Smooth muscle cell (in vitro differentiated cells): Measurements from ENCODE around the gene SCN8A. TPM values are rescaled to one million over a fixed set of nuclear protein-coding genes. Genes with fewer than 3 reads are reported as not detected.

Source experiments
- DNase-seq: peaks from one replicate; lab custom pipeline; 2025; ENCODE audit not compliant: unreplicated experiment; lab: John Stamatoyannopoulos, UW
- H2AFZ ChIP-seq: fragments of 200-600 bp; sonication (generic); 2 replicates; pipeline ENCODE4 v1.6.0; 2016; ENCODE audit warnings: antibody characterized with exemption, low read depth, mild to moderate bottlenecking
- H3F3A ChIP-seq: fragments of 200-600 bp; sonication (generic); 2 replicates; pipeline ENCODE4 v1.6.0; 2017; ENCODE audit warnings: antibody characterized with exemption, low read depth
- H3K27ac ChIP-seq: fragments of 200-600 bp; sonication (generic); 2 replicates; pipeline ENCODE4 v1.5.1; 2016; ENCODE audit warnings: low read depth, mild to moderate bottlenecking
- H3K27me3 ChIP-seq: fragments of 200-600 bp; sonication (generic); 2 replicates; pipeline ENCODE4 v1.6.1; 2016; ENCODE audit warnings: low read depth, mild to moderate bottlenecking
- H3K36me3 ChIP-seq: fragments of 200-600 bp; sonication (generic); 2 replicates; pipeline ENCODE4 v1.5.1; 2016; ENCODE audit warnings: low read depth
- H3K4me1 ChIP-seq: fragments of 200-600 bp; sonication (generic); 2 replicates; pipeline ENCODE4 v1.5.1; 2016; ENCODE audit warnings: low read depth
- H3K4me2 ChIP-seq: fragments of 200-600 bp; sonication (generic); 2 replicates; pipeline ENCODE4 v1.6.0; 2016; ENCODE audit warnings: mild to moderate bottlenecking
- H3K4me3 ChIP-seq: fragments of 200-600 bp; sonication (generic); 2 replicates; pipeline ENCODE4 v1.5.1; 2016; ENCODE audit warnings: mild to moderate bottlenecking
- H3K79me2 ChIP-seq: fragments of 200-600 bp; sonication (generic); 2 replicates; pipeline ENCODE4 v1.6.0; 2016; ENCODE audit warnings: low read depth, mild to moderate bottlenecking
- H3K9ac ChIP-seq: fragments of 200-600 bp; sonication (generic); 2 replicates; pipeline ENCODE4 v1.6.0; 2016; ENCODE audit warnings: low read depth
- H3K9me3 ChIP-seq: fragments of 200-600 bp; sonication (generic); replicated peaks from 2 replicates; pipeline ENCODE4 v1.5.1; 2016; ENCODE audit warnings: low read depth
- H4K20me1 ChIP-seq: fragments of 200-600 bp; sonication (generic); 2 replicates; pipeline ENCODE4 v1.6.0; 2016; ENCODE audit warnings: low read depth
- WGBS: methylation state at CpG from one replicate; pipeline ENCODE4 v1.1.7; 2016; ENCODE audit warnings: low lambda C conversion rate; 5-methylcytosine and 5-hydroxymethylcytosine counted together
- polyA plus RNA-seq: library from polyadenylated mRNA; unstranded; fragments of >200 nt; fragmentation: Nextera tagmentation; extraction: Ambion mirVana; gene quantifications from 2 replicates; pipeline ENCODE4 v1.2.1, GENCODE V29; 2016
- total RNA-seq: library from RNA; depleted of rRNA; stranded (reverse); fragments of >200 nt; gene quantifications from 2 replicates; pipeline ENCODE4 v1.2.3, GENCODE V29; 2014
- TF ChIP-seq, protein P1 (sequence below): fragments of 200-600 bp; sonication (generic); IDR thresholded peaks from 2 replicates; pipeline ENCODE4 v1.5.1; 2017; ENCODE audit warnings: borderline replicate concordance, mild to moderate bottlenecking, antibody characterized with exemption; ENCODE audit not compliant: insufficient read depth, poor library complexity, severe bottlenecking

SCN8A gene
- total and polyA plus RNA-seq, 2 experiments from 2014 or later, result 0.38 to 4.5 TPM

GRCh38 chr12:51759695-51760094 is 168.7 kb downstream of the SCN8A start:
- no peaks in the 10 kb centered on the region for H4K20me1 ChIP-seq
- H3K4me2 ChIP-seq, result no peak overlapping the region
- no peaks in the 10 kb centered on the region for H3K9me3 ChIP-seq
- TF ChIP-seq, protein P1, sequence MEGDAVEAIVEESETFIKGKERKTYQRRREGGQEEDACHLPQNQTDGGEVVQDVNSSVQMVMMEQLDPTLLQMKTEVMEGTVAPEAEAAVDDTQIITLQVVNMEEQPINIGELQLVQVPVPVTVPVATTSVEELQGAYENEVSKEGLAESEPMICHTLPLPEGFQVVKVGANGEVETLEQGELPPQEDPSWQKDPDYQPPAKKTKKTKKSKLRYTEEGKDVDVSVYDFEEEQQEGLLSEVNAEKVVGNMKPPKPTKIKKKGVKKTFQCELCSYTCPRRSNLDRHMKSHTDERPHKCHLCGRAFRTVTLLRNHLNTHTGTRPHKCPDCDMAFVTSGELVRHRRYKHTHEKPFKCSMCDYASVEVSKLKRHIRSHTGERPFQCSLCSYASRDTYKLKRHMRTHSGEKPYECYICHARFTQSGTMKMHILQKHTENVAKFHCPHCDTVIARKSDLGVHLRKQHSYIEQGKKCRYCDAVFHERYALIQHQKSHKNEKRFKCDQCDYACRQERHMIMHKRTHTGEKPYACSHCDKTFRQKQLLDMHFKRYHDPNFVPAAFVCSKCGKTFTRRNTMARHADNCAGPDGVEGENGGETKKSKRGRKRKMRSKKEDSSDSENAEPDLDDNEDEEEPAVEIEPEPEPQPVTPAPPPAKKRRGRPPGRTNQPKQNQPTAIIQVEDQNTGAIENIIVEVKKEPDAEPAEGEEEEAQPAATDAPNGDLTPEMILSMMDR, result no peak
- H3K36me3 ChIP-seq, result no peaks in the 10 kb centered on the region
- no peaks in the 10 kb centered on the region for H3K79me2 ChIP-seq
- H3F3A ChIP-seq, result no peaks in the 10 kb centered on the region
- no peak overlapping the region for H3K27ac ChIP-seq
- H3K4me1 ChIP-seq, result no peaks in the 10 kb centered on the region
- H2AFZ ChIP-seq, result no peak overlapping the region
- no peak overlapping the region for H3K9ac ChIP-seq
- H3K4me3 ChIP-seq, result no peak overlapping the region
- no peak for DNase-seq
- H3K27me3 ChIP-seq, result no peaks in the 10 kb centered on the region

DNA sequence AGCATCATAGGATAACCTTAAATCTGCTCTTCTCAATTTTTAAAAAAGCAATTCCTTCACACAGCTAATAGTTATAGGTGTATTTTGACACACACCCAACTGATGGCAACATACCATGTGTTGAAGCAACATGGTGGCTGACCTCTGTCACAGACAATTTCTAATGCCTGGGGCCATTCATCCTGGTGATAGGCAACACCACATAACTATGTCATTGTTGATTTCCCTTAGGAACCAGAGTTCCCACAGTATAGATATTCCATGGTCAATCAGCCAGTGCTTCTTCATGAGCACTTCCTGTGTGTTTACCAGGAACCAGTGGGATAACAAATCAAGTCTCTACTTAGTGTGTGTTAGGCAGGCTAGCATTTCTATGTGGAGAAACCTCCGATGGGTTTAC is 169.2 kb downstream of the SCN8A start:
- Histone ChIP-seq H3K79me2 (no peaks in the 10 kb centered on the region), H3K27ac (no peak overlapping the region), H3K27me3 (no peaks in the 10 kb centered on the region), H3F3A (no peaks in the 10 kb centered on the region), H3K36me3 (no peaks in the 10 kb centered on the region), H3K9me3 (no peaks in the 10 kb centered on the region), H4K20me1 (no peaks in the 10 kb centered on the region), H3K4me1 (no peaks in the 10 kb centered on the region), H3K4me3 (no peak overlapping the region), H2AFZ (no peak overlapping the region), H3K9ac (no peak overlapping the region), H3K4me2 (no peak overlapping the region)
- no peak for DNase-seq
- TF ChIP-seq, protein P1, result no peak
- 97% methylated on average over 1 of the region's 1 CpG for WGBS

DNA sequence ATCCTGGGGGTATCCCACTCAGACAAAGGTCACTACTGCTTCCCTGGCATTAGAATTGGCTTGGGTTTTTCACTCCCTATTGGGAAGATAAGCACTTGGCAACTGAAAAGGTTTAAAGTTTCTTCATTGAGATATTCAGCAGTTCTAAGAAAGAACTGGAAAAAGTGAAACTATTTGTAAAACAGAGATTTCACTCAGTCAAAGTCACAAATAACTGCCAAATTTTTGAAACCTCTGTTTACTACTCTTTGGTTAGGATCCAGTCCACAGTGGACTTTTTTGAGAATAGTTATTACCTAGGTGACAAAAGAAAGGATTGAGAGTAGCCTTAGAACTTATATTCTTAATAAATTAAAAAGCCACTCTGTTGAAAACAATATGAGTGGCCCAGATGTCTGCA is 172.7 kb downstream of the SCN8A start:
- Histone ChIP-seq H3K79me2 (no peaks in the 10 kb centered on the region), H4K20me1 (no peaks in the 10 kb centered on the region), H3K9ac (no peak overlapping the region), H2AFZ (no peak overlapping the region), H3K27ac (no peak overlapping the region), H3K36me3 (no peaks in the 10 kb centered on the region), H3K4me3 (no peak overlapping the region), H3K4me2 (no peak overlapping the region), H3K27me3 (no peaks in the 10 kb centered on the region), H3F3A (no peaks in the 10 kb centered on the region), H3K4me1 (no peaks in the 10 kb centered on the region), H3K9me3 (no peaks in the 10 kb centered on the region)
- DNase-seq, result no peak
- TF ChIP-seq, protein P1, result no peak

DNA sequence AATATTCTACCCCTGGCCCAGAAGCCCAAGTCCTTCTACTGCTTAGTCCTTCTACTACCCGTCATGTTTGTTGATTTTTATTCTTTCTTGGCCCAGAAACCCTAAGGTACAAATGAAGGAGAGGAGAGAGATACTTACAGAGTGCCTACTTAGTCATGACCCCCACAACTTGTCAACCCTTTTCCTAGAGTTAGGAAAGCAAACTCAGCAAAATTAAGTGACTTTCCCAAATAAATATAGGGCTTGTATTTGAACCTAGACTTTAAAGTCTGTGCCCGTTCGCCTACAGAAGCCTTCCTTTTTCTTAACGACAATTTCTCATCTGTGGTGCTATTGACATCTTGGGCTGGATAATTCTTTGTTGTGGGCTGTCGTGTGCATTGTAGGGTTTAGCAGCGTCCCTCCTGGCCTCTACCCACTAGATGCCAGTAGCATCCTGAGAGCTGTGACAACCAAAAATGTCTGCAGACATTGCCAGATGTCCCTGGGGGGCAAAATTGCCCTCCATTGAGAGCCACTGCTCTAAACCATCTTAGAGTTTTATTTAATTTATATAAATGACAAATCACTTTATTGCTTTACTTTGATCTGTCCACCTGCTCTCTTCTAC is 175.1 kb downstream of the SCN8A start:
- Histone ChIP-seq H4K20me1 (no peaks in the 10 kb centered on the region), H3K9me3 (no peaks in the 10 kb centered on the region), H3K9ac (no peak overlapping the region), H3K4me3 (no peak overlapping the region), H3K27ac (no peak overlapping the region), H3K4me1 (no peaks in the 10 kb centered on the region), H3F3A (no peaks in the 10 kb centered on the region), H2AFZ (no peak overlapping the region), H3K4me2 (no peak overlapping the region), H3K27me3 (no peaks in the 10 kb centered on the region), H3K79me2 (no peaks in the 10 kb centered on the region), H3K36me3 (no peaks in the 10 kb centered on the region)
- no peak for DNase-seq
- TF ChIP-seq, protein P1, result no peak
- WGBS, result 97% methylated on average over 6 of the region's 6 CpGs
